ENCODE results near the gene TEX36. TPM values are rescaled to one million over a fixed set of nuclear protein-coding genes. Genes with fewer than 3 reads are reported as not detected.

The TEX36 gene
- total RNA-seq, 1 donor from 2014 or later, result not detected

DNA sequence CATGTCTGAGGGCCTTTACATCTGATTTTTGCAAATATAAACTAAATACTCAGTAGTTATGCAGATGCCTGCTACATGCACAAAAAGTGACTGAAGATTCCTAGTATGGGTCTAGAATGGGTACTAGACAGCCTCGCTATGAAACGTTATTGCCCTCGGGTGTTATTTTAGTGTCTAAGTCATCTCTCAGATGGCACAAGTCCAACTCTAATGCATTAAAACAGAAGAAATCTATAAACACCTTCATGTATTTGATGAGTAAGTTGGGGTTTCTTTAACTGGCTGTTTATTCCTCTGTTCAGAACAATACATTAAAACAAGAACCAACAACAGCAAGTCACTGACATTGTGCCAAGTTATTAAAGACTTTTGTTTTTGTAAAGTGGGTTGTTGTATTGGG is 41.6 kb downstream of the TEX36 start:
- intact Hi-C loops (cut with DNase I), result no loop called here
- Histone ChIP-seq H3K27me3 (no peaks in the 10 kb centered on the region), H3K9me3 (no peaks in the 10 kb centered on the region), H3K36me3 (no peaks in the 10 kb centered on the region), H3K4me3 (no peak overlapping the region), H3K27ac (no peak overlapping the region), H3K4me1 (no peaks in the 10 kb centered on the region)
- no peak for DNase-seq (ENCODE audit: low spot score in 2 of 2)
- TF ChIP-seq, protein P1, sequence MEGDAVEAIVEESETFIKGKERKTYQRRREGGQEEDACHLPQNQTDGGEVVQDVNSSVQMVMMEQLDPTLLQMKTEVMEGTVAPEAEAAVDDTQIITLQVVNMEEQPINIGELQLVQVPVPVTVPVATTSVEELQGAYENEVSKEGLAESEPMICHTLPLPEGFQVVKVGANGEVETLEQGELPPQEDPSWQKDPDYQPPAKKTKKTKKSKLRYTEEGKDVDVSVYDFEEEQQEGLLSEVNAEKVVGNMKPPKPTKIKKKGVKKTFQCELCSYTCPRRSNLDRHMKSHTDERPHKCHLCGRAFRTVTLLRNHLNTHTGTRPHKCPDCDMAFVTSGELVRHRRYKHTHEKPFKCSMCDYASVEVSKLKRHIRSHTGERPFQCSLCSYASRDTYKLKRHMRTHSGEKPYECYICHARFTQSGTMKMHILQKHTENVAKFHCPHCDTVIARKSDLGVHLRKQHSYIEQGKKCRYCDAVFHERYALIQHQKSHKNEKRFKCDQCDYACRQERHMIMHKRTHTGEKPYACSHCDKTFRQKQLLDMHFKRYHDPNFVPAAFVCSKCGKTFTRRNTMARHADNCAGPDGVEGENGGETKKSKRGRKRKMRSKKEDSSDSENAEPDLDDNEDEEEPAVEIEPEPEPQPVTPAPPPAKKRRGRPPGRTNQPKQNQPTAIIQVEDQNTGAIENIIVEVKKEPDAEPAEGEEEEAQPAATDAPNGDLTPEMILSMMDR (IDR thresholded peaks at IDR 0.05), result no peak

DNA sequence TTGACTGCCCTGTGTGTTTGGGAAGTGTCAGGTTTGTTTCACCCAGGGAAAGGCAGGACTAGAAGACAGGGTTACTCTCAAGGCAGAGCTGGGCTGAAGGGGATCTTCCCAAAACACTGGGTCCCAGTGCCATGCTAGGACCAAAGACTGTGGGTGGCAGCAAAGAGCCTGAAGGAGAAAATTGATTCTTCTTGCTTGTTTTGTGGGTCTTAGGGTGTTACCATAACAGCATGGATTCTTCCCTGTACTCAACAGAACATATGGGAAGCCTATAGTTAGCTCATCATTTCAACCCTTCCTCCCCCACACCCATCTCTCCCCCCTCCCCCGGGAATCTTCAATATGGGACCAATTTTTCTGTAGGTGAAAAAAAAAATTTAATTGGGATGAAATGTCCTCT is 42.3 kb downstream of the TEX36 start:
- TF ChIP-seq, protein P1 (IDR thresholded peaks at IDR 0.05), result no peak
- intact Hi-C loops (cut with DNase I), result no loop called here

DNA sequence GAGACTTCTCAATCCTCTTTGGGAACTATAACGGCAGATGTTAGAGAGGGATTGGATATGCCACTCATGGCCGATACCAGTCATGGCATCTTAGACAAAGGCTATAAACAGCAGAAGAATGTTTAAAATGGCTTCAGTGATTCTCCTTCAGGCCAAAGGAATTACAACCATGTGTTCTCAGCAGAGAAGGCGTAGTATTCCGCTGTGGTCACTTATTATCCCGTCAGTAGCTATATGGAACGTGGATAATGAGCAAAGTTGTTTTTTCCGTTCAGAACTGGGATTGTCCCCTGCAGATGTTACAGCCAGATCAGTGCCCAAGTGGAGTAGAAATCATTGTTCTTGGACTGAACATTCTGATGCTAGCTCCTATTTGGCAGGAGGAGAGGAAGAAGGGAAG is 43.1 kb downstream of the TEX36 start:
- no peaks in the 10 kb centered on the region for H3K9me3 ChIP-seq
- no peak for DNase-seq (ENCODE audit: low spot score in 2 of 2)
- no peaks in the 10 kb centered on the region for H3K4me1 ChIP-seq
- no peaks in the 10 kb centered on the region for H3K27me3 ChIP-seq
- no peak overlapping the region for H3K27ac ChIP-seq
- intact Hi-C loops (cut with DNase I), result no loop called here
- TF ChIP-seq, protein P1 (IDR thresholded peaks at IDR 0.05), result no peak
- no peaks in the 10 kb centered on the region for H3K36me3 ChIP-seq
- H3K4me3 ChIP-seq, result no peak overlapping the region

More for the DNA sequence above, 42.3 kb downstream of the TEX36 start:
- no peak overlapping the region for H3K27ac ChIP-seq
- no peak overlapping the region for H3K4me3 ChIP-seq
- no peak for DNase-seq (ENCODE audit: low spot score in 2 of 2)
- no peaks in the 10 kb centered on the region for H3K36me3 ChIP-seq
- no peaks in the 10 kb centered on the region for H3K9me3 ChIP-seq
- H3K27me3 ChIP-seq, result no peaks in the 10 kb centered on the region
- H3K4me1 ChIP-seq, result no peaks in the 10 kb centered on the region

DNA sequence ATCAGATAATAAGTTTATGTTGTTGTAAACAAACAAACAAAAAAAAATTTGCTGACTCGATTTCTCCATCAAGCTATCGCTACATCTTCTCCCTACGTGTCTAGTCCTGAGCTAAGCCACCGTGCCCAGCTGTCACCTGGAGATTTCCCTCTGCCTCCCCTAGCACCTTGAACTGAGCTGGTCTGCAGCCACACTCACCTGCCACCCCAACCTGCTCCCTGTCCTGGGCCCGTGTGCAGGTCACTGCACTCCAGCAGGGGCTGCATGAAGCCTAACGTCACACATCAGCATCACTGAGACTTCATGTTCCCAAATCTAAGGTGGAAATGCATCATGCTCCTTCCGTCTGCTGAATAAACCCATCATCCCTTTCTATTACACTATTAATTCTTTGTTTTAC is 44.4 kb downstream of the TEX36 start:
- Histone ChIP-seq H3K27ac (no peak overlapping the region), H3K4me3 (no peak overlapping the region), H3K9me3 (no peaks in the 10 kb centered on the region), H3K36me3 (no peaks in the 10 kb centered on the region), H3K27me3 (no peaks in the 10 kb centered on the region), H3K4me1 (no peaks in the 10 kb centered on the region)
- TF ChIP-seq, protein P1 (IDR thresholded peaks at IDR 0.05), result no peak
- intact Hi-C loops (cut with DNase I), result no loop called here
- DNase-seq (ENCODE audit: low spot score in 2 of 2), result no peak

DNA sequence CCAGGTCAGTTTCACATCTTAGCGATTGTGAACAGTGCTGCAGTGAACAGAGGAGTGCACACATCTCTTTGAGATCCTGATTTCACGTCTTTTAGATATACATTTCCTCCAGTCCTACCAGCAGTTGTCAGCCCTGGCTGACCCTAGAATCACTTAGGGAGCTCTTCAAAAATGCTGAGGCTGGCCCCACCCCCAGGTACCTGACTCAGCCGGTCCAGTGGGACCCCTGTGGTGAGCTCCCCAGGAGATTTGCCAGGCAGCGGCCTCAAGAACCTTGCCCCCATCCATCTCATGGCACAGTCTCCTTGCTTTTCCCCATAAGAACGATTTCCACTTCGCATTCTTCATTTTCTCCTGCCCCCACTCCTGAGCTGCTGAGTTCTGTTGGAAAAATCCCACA is 45.5 kb downstream of the TEX36 start:
- Histone ChIP-seq H3K27me3 (no peaks in the 10 kb centered on the region), H3K4me3 (no peak overlapping the region), H3K27ac (no peak overlapping the region), H3K9me3 (no peaks in the 10 kb centered on the region), H3K36me3 (no peaks in the 10 kb centered on the region), H3K4me1 (no peaks in the 10 kb centered on the region)
- TF ChIP-seq, protein P1 (IDR thresholded peaks at IDR 0.05), result no peak
- DNase-seq (ENCODE audit: low spot score in 2 of 2), result no peak
- intact Hi-C loops (cut with DNase I), result no loop called here

DNA sequence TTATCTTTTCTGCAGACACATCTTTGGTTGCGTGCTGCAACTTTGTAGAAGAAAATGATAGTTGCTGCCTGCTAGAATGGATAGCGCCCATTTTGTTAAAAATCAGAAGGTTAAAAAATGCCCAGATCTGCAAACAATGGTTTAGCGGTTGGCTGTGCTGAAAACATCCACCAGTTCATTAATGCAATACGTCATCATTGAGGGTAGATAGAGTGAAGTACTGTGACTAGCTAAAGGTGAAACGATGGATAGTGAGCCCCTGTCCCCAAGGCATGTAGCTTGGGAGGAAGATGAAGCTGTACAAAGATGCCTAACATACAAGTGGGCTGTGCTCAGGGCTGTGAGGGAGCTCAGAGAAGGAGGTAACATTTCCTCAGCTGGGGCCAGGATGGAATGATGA is 48.4 kb downstream of the TEX36 start:
- intact Hi-C loops (cut with DNase I), result no loop called here
- H3K36me3 ChIP-seq, result no peaks in the 10 kb centered on the region
- H3K27me3 ChIP-seq, result no peaks in the 10 kb centered on the region
- H3K4me3 ChIP-seq, result no peak overlapping the region
- TF ChIP-seq, protein P1 (IDR thresholded peaks at IDR 0.05), result no peak
- no peaks in the 10 kb centered on the region for H3K9me3 ChIP-seq
- no peak overlapping the region for H3K27ac ChIP-seq
- DNase-seq (ENCODE audit: low spot score in 2 of 2), result no peak
- no peaks in the 10 kb centered on the region for H3K4me1 ChIP-seq
